ENCODE measurements around the gene TEX14.
A peak's percentile ranks its signal among the peaks of the same experiment; 100 is the strongest.
"Not testable (repeated sequence)": the region's sequence is repeated elsewhere in the genome, so short reads cannot be mapped to it uniquely, and the experiment has no call there.

TEX14 gene

DNA sequence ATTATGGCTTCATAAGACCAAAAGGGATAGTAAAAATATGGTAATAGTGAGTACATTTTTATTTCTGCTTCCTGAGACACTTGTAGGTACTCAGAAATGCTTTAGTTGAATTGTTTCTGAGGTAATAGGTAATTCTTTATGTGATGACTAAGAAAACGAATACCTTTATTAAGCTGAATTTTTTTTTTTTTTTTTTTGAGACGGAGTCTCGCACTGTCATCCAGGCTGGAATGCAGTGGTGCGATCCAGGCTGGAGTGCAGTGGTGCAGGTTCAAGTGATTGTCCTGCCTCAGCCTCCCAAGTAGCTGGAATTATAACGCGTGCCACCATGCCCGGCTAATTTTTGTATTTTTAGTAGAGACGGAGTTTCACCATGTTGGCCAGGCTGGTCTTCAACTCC, 2.5 kb upstream of the TEX14 start:
- TF ChIP-seq, protein P1, sequence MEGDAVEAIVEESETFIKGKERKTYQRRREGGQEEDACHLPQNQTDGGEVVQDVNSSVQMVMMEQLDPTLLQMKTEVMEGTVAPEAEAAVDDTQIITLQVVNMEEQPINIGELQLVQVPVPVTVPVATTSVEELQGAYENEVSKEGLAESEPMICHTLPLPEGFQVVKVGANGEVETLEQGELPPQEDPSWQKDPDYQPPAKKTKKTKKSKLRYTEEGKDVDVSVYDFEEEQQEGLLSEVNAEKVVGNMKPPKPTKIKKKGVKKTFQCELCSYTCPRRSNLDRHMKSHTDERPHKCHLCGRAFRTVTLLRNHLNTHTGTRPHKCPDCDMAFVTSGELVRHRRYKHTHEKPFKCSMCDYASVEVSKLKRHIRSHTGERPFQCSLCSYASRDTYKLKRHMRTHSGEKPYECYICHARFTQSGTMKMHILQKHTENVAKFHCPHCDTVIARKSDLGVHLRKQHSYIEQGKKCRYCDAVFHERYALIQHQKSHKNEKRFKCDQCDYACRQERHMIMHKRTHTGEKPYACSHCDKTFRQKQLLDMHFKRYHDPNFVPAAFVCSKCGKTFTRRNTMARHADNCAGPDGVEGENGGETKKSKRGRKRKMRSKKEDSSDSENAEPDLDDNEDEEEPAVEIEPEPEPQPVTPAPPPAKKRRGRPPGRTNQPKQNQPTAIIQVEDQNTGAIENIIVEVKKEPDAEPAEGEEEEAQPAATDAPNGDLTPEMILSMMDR (IDR thresholded peaks at IDR 0.05; ENCODE audit: low read depth, low read length) = no peak
- no peak for DNase-seq
- peaks cover 3% of the 10 kb centered on the region for H3K9me3 ChIP-seq (ENCODE audit: severe bottlenecking)
- H3K27ac ChIP-seq = no peak overlapping the region
- no peaks in the 10 kb centered on the region for H3K27me3 ChIP-seq (ENCODE audit: insufficient read depth, low read depth, severe bottlenecking)
- H3K36me3 ChIP-seq = peaks cover 43% of the 10 kb centered on the region
- no peak overlapping the region for H3K4me3 ChIP-seq (ENCODE audit: low read depth, low read length)

DNA sequence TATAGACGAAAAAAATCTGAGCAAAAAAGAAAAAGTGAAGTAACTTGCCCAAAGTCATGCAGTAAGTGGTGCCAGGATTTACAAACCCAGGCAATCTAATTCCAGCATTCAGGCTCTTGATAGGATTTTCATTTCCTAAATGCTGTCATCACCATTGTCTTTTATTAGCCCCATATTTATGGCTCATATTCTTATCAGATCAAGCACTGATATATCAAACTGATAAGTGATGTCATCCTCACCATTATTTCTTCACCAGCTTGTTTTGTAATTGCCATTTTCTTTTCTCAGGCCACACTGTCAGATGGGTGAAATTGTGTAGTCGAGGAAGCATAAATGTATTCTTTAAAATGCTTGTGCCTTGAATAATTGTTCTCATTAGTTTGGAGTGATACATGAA, 1.9 kb upstream of the TEX14 start:
- Histone ChIP-seq H3K9me3 (ENCODE audit: severe bottlenecking) (peaks cover 3% of the 10 kb centered on the region), H3K27ac (no peak overlapping the region), H3K36me3 (peaks cover 38% of the 10 kb centered on the region), H3K4me3 (ENCODE audit: low read depth, low read length) (peak overlapping the region; percentile 77), H3K27me3 (ENCODE audit: insufficient read depth, low read depth, severe bottlenecking) (no peaks in the 10 kb centered on the region)
- TF ChIP-seq, protein P1 (IDR thresholded peaks at IDR 0.05; ENCODE audit: low read depth, low read length) = no peak
- no peak for DNase-seq

DNA sequence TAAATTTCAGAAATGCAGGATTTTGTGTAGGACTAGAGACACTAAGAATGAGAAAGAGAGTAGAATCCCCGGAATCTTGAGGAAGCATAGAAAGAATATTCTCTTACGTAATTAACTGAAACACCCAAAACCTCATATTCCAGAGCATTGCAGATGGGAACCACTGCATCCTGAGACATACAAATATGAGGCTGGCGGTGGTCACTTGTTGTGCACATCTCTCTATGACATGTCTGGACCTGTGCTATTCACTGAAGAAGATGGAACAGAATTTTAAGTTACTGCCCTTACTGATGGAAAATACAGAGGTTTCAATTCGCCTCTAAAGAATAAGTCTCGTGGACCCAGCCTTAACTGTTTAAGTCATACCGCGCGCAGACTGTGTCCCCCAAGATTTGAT, 1.4 kb upstream of the TEX14 start:
- TF ChIP-seq, protein P1 (IDR thresholded peaks at IDR 0.05; ENCODE audit: low read depth, low read length) = no peak
- no peak for DNase-seq
- peak overlapping the region; percentile 77 for H3K4me3 ChIP-seq (ENCODE audit: low read depth, low read length)
- peaks cover 35% of the 10 kb centered on the region for H3K36me3 ChIP-seq
- H3K9me3 ChIP-seq (ENCODE audit: severe bottlenecking) = peaks cover 3% of the 10 kb centered on the region
- peak overlapping the region; percentile 90 for H3K27ac ChIP-seq
- no peaks in the 10 kb centered on the region for H3K27me3 ChIP-seq (ENCODE audit: insufficient read depth, low read depth, severe bottlenecking)

DNA sequence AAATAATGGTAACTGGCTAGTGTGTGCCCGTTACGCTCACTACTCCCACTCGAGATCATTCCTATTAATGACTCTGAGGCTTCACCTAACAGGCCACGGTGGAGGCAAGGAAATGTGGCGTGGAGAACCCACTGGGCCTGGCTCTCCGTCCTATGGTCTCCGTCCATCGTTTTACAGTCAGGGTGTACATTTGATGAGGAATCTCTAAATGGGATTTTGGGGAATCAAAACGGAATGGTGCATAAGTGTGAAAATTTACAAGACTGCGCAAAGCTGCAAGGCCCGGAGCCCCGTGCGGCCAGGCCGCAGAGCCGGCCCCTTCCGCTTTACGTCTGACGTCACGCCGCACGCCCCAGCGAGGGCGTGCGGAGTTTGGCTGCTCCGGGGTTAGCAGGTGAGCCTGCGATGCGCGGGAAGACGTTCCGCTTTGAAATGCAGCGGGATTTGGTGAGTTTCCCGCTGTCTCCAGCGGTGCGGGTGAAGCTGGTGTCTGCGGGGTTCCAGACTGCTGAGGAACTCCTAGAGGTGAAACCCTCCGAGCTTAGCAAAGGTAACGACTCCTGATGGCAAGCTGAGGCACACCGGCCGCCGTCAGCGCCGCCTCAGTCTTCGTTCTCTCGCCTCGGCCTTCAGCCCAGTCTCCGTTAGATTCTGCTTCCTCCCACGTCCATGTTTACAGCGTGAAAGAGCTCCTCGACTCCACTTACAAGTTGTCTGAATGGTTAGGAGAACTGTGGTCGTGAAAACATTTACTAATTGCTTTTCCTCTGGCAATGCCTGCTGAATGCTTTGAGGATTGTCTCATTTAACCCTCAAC, 602 bp upstream of the TEX14 start, which contains the start of gene RAD51C:
Gene RAD51C (plus strand): TSS at position 364 of the 817 bp plus-strand sequence. CDS start 42 bp downstream, at position 406.
- Histone ChIP-seq H3K27me3 (ENCODE audit: insufficient read depth, low read depth, severe bottlenecking) (no peaks in the 10 kb centered on the region), H3K4me3 (ENCODE audit: low read depth, low read length) (peak within 1 kb of the TSS; percentile 77), H3K36me3 (peaks cover 28% of the 10 kb centered on the region), H3K27ac (peak within 1 kb of the TSS; percentile 90), H3K9me3 (ENCODE audit: severe bottlenecking) (peaks cover 3% of the 10 kb centered on the region)
- peak; percentile 94 for DNase-seq
- TF ChIP-seq, protein P1 (IDR thresholded peaks at IDR 0.05; ENCODE audit: low read depth, low read length) = no peak

DNA sequence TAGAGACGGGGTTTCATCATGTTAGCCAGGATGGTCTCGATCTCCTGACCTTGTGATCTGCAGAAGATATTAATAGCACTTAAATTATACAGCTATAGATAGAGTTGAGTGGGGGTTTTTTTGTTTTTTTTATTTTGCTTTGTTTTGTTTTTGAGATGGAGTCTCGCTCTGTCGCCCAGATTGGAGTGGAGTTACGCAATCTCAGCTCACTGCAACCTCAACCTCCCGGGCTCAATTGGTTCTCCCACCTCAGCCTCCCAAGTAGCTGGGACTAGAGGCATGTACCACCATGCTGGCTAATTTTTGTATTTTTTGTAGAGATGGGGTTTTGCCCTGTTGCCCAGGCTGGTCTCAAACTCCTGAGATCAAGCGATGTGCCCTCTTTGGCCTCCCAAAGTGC, 1.8 kb downstream of the TEX14 start:
- not testable (repeated sequence) for DNase-seq; H3K27ac ChIP-seq; H3K36me3 ChIP-seq; H3K4me3 ChIP-seq (ENCODE audit: low read depth, low read length); H3K27me3 ChIP-seq (ENCODE audit: insufficient read depth, low read depth, severe bottlenecking); H3K9me3 ChIP-seq (ENCODE audit: severe bottlenecking)

DNA sequence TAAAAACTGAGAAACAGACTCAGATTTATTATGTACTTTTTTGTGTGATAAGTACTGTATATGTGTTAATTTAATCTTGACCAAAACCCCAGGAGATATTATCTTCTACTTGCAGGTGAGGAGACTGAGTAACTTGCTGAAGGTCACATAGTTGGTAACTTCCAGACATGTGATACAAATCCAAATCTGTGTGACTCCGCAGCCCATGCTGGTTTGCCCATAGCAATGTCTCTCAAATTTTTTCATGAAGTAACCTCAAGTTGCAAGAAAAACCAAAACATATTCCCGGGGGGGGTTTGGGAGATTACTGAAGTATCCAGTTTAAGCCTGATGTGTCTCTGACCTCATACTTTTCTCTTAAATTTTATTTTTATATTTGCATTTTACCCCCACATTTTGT, 3.3 kb downstream of the TEX14 start:
- H3K9me3 ChIP-seq (ENCODE audit: severe bottlenecking) = peaks cover 3% of the 10 kb centered on the region
- H3K27me3 ChIP-seq (ENCODE audit: insufficient read depth, low read depth, severe bottlenecking) = no peaks in the 10 kb centered on the region
- H3K36me3 ChIP-seq = no peaks in the 10 kb centered on the region
- no peak for DNase-seq
- TF ChIP-seq, protein P1 (IDR thresholded peaks at IDR 0.05; ENCODE audit: low read depth, low read length) = no peak
- no peak overlapping the region for H3K4me3 ChIP-seq (ENCODE audit: low read depth, low read length)
- H3K27ac ChIP-seq = no peak overlapping the region
